Ureter (tissue), 1 donor: ENCODE measurements around the gene ARL14EP. TPM values are rescaled to one million over a fixed set of nuclear protein-coding genes. Genes with fewer than 3 reads are reported as not detected.

ENCODE experiments used
- DNase-seq: peaks from one replicate; pipeline ENCODE4 v3.0.0-alpha.2; 2020; ENCODE audit warnings: low spot score
- total RNA-seq: library from RNA; stranded (reverse); gene quantifications from one replicate; pipeline ENCODE4 v1.2.4, GENCODE V29; 2023
- donor health status: DM: yes; HTN: yes; CAD: no.

Gene ARL14EP
- total RNA-seq, 1 donor from 2014 or later, result 37.6 TPM

DNA sequence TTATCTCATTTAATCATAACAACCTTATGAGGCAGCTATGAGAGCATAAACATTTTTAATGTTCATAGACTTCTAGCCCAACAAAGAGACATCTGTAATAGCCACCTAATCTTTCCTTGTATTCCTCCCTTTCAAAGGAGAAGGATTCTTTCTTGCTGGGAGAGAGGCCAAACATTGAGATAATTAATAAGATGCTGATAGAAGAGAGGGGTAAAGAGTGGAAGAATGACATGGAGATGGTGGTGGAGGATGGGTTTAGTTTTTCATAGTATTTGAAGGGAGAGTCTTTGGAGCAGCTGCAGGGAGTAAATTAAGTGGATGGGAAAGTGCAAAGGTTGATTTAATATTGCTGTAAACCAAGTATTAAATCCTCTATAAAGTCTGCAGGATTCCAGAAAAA is 57.9 kb downstream of the ARL14EP start:
- DNase-seq, result no peak

DNA sequence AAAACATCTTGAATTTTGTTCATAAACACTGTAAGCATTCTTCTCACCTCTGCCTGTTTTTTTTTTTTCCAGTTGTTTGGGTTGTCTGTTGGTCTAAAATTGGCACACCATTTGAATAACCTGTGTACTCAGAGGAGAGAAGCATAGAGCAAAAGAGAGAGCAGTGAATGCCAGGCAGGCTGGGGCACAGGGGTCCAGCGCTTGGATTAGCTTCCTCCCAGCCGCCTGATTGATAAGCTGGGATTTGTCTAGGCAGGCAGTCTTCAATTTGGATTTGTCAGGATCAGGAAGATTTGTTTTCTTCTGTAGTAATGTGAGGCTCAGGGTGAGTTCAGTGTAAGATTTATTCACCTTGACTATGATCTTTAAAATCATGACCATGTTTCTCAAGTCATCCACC is 59.0 kb downstream of the ARL14EP start:
- no peak for DNase-seq

Other genes starting within 250 kb of the ARL14EP start
- gene FSHB, start 92.1 kb upstream of the ARL14EP start, total RNA-seq, result not detected